Eye (tissue), 1 donor: Measurements from ENCODE around the gene OR7G2.
"Not testable (repeated sequence)": the region's sequence is repeated elsewhere in the genome, so short reads cannot be mapped to it uniquely, and the experiment has no call there.

ENCODE experiments used
- DNase-seq: peaks from one replicate; pipeline ENCODE4 v3.0.0-alpha.2; 2015

OR7G2 gene

GRCh38 chr19:9071720-9072119, 35.6 kb downstream of the OR7G2 start:
- not testable (repeated sequence) for DNase-seq

GRCh38 chr19:9070066-9070465, 37.2 kb downstream of the OR7G2 start:
- peak; percentile 37 for DNase-seq

GRCh38 chr19:9065457-9066014, 41.7 kb downstream of the OR7G2 start:
- DNase-seq = no peak

- no peak for DNase-seq
Measured at GRCh38 chr19:9061879-9062278, 45.4 kb downstream of the OR7G2 start.

- no peak for DNase-seq
Measured at GRCh38 chr19:9060564-9061340, 46.5 kb downstream of the OR7G2 start.

- no peak for DNase-seq
Measured at GRCh38 chr19:9058905-9059667, 48.2 kb downstream of the OR7G2 start.

GRCh38 chr19:9057505-9058258, 49.6 kb downstream of the OR7G2 start:
- no peak for DNase-seq

GRCh38 chr19:9056131-9056530, 51.1 kb downstream of the OR7G2 start:
- DNase-seq = not testable (repeated sequence)

GRCh38 chr19:9054765-9055164, 52.5 kb downstream of the OR7G2 start:
- DNase-seq = peak; percentile 30

GRCh38 chr19:9054207-9054606, 53.1 kb downstream of the OR7G2 start:
- no peak for DNase-seq

- not testable (repeated sequence) for DNase-seq
Measured at GRCh38 chr19:9053674-9054073, 53.6 kb downstream of the OR7G2 start.

GRCh38 chr19:9052894-9053293, 54.4 kb downstream of the OR7G2 start:
- no peak for DNase-seq
